ENCODE data around the gene LIPA. TPM values are rescaled to one million over a fixed set of nuclear protein-coding genes. Genes with fewer than 3 reads are reported as not detected.

The LIPA gene
- polyA plus RNA-seq, 1 donor (not counting 4 experiments of a cell fraction or from before 2014, with no cell fraction given), result 156 TPM

GRCh38 chr10:89204621-89205185 is 46.9 kb downstream of the LIPA start:
- H3K27me3 ChIP-seq (ENCODE audit: control insufficient read depth, extremely low read depth, insufficient read depth, low read length), result peaks cover 13% of the 10 kb centered on the region
- no peaks in the 10 kb centered on the region for H3K9me1 ChIP-seq (ENCODE audit: control insufficient read depth, extremely low read depth, insufficient read depth, low read length)
- H3K36me3 ChIP-seq (ENCODE audit: control insufficient read depth in 2 of 2, extremely low read depth in 1 of 2, insufficient read depth in 2 of 2, low read length in 2 of 2), result no peaks in the 10 kb centered on the region
- no peak overlapping the region for H3K9ac ChIP-seq (ENCODE audit: control insufficient read depth, extremely low read depth, insufficient read depth, low read length)
- no peaks in the 10 kb centered on the region for H4K20me1 ChIP-seq (ENCODE audit: control insufficient read depth, extremely low read depth, insufficient read depth, low read length)
- FAIRE-seq (no peak), DNase-seq (ENCODE audit: low read depth, low spot score) (no peak)
- no peaks in the 10 kb centered on the region for H3K9me3 ChIP-seq (ENCODE audit: control insufficient read depth, low read depth, low read length)
- no peaks in the 10 kb centered on the region for H3K79me2 ChIP-seq (ENCODE audit: control insufficient read depth, insufficient read depth, low read length)
- no peak overlapping the region for H3K4me3 ChIP-seq (ENCODE audit: control insufficient read depth in 2 of 3, extremely low read depth in 1 of 3, insufficient read depth in 2 of 3, low read depth in 1 of 3, low read length in 3 of 3)
- H3K27ac ChIP-seq (ENCODE audit: control insufficient read depth, insufficient read depth, low read length), result no peak overlapping the region
- H2AFZ ChIP-seq (ENCODE audit: control insufficient read depth, low read length), result no peak overlapping the region
- dilution Hi-C loops (cut with MboI; ENCODE audit: extremely low pct_ligation_motif_present, low sequenced_read_pairs), result no loop called here
- TF ChIP-seq CTCF (optimal IDR thresholded peaks at IDR 0.05 in 1 of 3, IDR thresholded peaks at IDR 0.05 in 1 of 3, conservative IDR thresholded peaks at IDR 0.05 in 1 of 3; ENCODE audit: extremely low read depth in 1 of 3, insufficient read depth in 2 of 3, low read length in 3 of 3), result no peak
- no peak for TF ChIP-seq EZH2 (IDR thresholded peaks at IDR 0.05; ENCODE audit: low read length)
- H3K4me1 ChIP-seq (ENCODE audit: control insufficient read depth, extremely low read depth, insufficient read depth, low read length), result peaks cover 25% of the 10 kb centered on the region
- no peak overlapping the region for H3K4me2 ChIP-seq (ENCODE audit: control insufficient read depth, extremely low read depth, insufficient read depth, low read depth, low read length)

- FAIRE-seq (no peak), DNase-seq (ENCODE audit: low read depth, low spot score) (no peak)
- no peak overlapping the region for H3K9ac ChIP-seq (ENCODE audit: control insufficient read depth, extremely low read depth, insufficient read depth, low read length)
- H3K27ac ChIP-seq (ENCODE audit: control insufficient read depth, insufficient read depth, low read length), result no peak overlapping the region
- H3K9me3 ChIP-seq (ENCODE audit: control insufficient read depth, low read depth, low read length), result no peaks in the 10 kb centered on the region
- H3K4me2 ChIP-seq (ENCODE audit: control insufficient read depth, extremely low read depth, insufficient read depth, low read depth, low read length), result no peak overlapping the region
- TF ChIP-seq CTCF (optimal IDR thresholded peaks at IDR 0.05 in 1 of 3, IDR thresholded peaks at IDR 0.05 in 1 of 3, conservative IDR thresholded peaks at IDR 0.05 in 1 of 3; ENCODE audit: extremely low read depth in 1 of 3, insufficient read depth in 2 of 3, low read length in 3 of 3) (no peak), EZH2 (IDR thresholded peaks at IDR 0.05; ENCODE audit: low read length) (no peak)
- H3K4me3 ChIP-seq (ENCODE audit: control insufficient read depth in 2 of 3, extremely low read depth in 1 of 3, insufficient read depth in 2 of 3, low read depth in 1 of 3, low read length in 3 of 3), result no peak overlapping the region
- no peaks in the 10 kb centered on the region for H3K36me3 ChIP-seq (ENCODE audit: control insufficient read depth in 2 of 2, extremely low read depth in 1 of 2, insufficient read depth in 2 of 2, low read length in 2 of 2)
- H3K79me2 ChIP-seq (ENCODE audit: control insufficient read depth, insufficient read depth, low read length), result no peaks in the 10 kb centered on the region
- H3K27me3 ChIP-seq (ENCODE audit: control insufficient read depth, extremely low read depth, insufficient read depth, low read length), result peaks cover 13% of the 10 kb centered on the region
- dilution Hi-C loops (cut with MboI; ENCODE audit: extremely low pct_ligation_motif_present, low sequenced_read_pairs), result no loop called here
- no peak overlapping the region for H2AFZ ChIP-seq (ENCODE audit: control insufficient read depth, low read length)
- no peaks in the 10 kb centered on the region for H4K20me1 ChIP-seq (ENCODE audit: control insufficient read depth, extremely low read depth, insufficient read depth, low read length)
- no peaks in the 10 kb centered on the region for H3K9me1 ChIP-seq (ENCODE audit: control insufficient read depth, extremely low read depth, insufficient read depth, low read length)
- peaks cover 25% of the 10 kb centered on the region for H3K4me1 ChIP-seq (ENCODE audit: control insufficient read depth, extremely low read depth, insufficient read depth, low read length)
Measured at GRCh38 chr10:89203237-89203636, 48.3 kb downstream of the LIPA start.
